ENCODE measurements around the gene SLC45A1. TPM values are rescaled to one million over a fixed set of nuclear protein-coding genes. Genes with fewer than 3 reads are reported as not detected.

The SLC45A1 gene
- total RNA-seq, 1 experiment from 2014 or later = 13.8 TPM

DNA sequence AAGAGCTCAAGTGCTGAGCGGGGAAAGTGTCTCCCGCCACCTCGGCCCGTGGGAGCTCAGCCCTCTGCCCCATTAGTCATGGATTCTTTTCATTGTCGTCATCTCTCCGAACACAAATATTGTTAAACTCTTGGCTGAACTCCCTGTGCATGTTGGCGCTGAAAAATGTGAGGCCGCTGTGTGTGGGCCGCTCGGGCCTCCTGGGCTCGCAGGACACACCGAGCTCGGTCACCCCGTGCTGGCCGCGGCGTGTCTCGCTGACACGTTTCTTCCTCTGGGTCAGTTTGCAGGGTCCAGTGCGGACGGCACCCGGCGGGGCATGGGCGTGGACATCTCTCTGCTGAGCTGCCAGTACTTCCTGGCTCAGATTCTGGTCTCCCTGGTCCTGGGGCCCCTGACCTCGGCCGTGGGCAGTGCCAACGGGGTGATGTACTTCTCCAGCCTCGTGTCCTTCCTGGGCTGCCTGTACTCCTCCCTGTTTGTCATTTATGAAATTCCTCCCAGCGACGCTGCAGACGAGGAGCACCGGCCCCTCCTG is 25.6 kb downstream of the SLC45A1 start (continued):
- TF ChIP-seq, protein P1, sequence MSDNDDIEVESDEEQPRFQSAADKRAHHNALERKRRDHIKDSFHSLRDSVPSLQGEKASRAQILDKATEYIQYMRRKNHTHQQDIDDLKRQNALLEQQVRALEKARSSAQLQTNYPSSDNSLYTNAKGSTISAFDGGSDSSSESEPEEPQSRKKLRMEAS (IDR thresholded peaks at IDR 0.05) = peak; percentile 81; the same call in 1 of the 2 replicates
- no peak for TF ChIP-seq ELF1 (IDR thresholded peaks at IDR 0.05; ENCODE audit: borderline replicate concordance, low read depth)
- no peak for TF ChIP-seq EZH2 (IDR thresholded peaks at IDR 0.05)

DNA sequence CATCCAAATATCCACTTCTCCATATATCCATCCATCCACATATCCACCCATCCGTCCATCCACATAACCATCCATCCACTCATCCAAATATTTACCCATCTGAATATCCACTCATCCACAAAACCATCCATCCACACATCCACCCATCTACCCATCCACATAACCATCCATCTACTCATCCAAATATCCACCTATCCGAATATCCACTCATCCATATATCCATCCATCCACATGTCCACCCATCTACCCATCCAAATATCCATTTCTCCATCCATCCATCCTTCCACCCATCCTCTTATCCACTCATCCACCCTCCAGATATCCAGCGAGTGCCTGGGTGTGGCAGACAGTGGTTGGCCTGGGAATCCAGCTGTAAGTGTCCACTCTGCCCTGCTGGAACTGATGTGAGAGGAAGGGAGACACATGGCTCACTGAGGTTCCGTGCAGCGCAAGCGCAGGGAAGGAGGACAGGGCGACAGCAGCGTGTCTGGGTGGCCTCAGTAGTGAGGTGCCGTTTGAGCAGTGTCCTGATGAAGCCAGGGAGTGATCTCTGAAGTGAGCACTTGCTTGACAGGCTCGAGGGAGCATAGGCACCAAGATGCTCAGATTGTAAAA is 27.1 kb downstream of the SLC45A1 start:
- Histone ChIP-seq H3K9me3 (ENCODE audit: control insufficient read depth in 1 of 2, insufficient read depth in 1 of 2, low read depth in 1 of 2, low read length in 2 of 2) (no peaks in the 10 kb centered on the region), H3K9ac (ENCODE audit: low read length) (no peak overlapping the region), H3K79me2 (ENCODE audit: insufficient read depth, low read length) (no peaks in the 10 kb centered on the region), H3K4me1 (ENCODE audit: control insufficient read depth in 1 of 2, insufficient read depth in 2 of 2, low read length in 2 of 2) (peaks cover 14 to 35% of the 10 kb centered on the region in 2 experiments), H2AFZ (ENCODE audit: low read depth, low read length, poor library complexity, severe bottlenecking) (no peak overlapping the region), H4K20me1 (ENCODE audit: insufficient read depth) (no peaks in the 10 kb centered on the region), H3K36me3 (ENCODE audit: control insufficient read depth in 1 of 2, insufficient read depth in 2 of 2, low read length in 2 of 2) (no peaks in the 10 kb centered on the region), H3K27ac (ENCODE audit: low read depth, low read length) (no peak overlapping the region), H3K9me2 (ENCODE audit: insufficient read depth) (0 out of 2 replicates have a peak, but pooled peaks cover 3% of the 10 kb centered on the region), H3K4me3 (replicated peaks in 1 of 2; ENCODE audit: low read depth in 1 of 2, low read length in 2 of 2) (no peak overlapping the region), H3K27me3 (ENCODE audit: insufficient read depth, low read length) (no peaks in the 10 kb centered on the region), H3K4me2 (ENCODE audit: low read length) (no peak overlapping the region)
- TSS peak; percentile 51 for BruUV-seq (replicated peaks)
- DNase-seq (ENCODE audit: low read depth, low spot score) (no peak), ATAC-seq (no peak)
- intact Hi-C loops (cut with micrococcal nuclease) = loop anchor here (5.0 kb wide), 1 partner anchor 678 kb away; no protein-coding TSS in a partner anchor
- ChIA-PET CTCF (no interaction called here), RAD21 (ENCODE audit: low non-redundant PET in 1 of 2, low total read pairs in 2 of 2, uncharacterized antibody in 2 of 2, unreplicated experiment in 2 of 2) (no interaction called here), POLR2A (no interaction called here)
- TF ChIP-seq, protein P1 (IDR thresholded peaks at IDR 0.05) = no peak
- TF ChIP-seq ZFX (IDR thresholded peaks at IDR 0.05) = no peak
- TF ChIP-seq ZNF274 (IDR thresholded peaks at IDR 0.05; ENCODE audit: low read depth, low read length) = no peak
- TF ChIP-seq JUND (IDR thresholded peaks at IDR 0.05) = no peak
- TF ChIP-seq, protein P2, sequence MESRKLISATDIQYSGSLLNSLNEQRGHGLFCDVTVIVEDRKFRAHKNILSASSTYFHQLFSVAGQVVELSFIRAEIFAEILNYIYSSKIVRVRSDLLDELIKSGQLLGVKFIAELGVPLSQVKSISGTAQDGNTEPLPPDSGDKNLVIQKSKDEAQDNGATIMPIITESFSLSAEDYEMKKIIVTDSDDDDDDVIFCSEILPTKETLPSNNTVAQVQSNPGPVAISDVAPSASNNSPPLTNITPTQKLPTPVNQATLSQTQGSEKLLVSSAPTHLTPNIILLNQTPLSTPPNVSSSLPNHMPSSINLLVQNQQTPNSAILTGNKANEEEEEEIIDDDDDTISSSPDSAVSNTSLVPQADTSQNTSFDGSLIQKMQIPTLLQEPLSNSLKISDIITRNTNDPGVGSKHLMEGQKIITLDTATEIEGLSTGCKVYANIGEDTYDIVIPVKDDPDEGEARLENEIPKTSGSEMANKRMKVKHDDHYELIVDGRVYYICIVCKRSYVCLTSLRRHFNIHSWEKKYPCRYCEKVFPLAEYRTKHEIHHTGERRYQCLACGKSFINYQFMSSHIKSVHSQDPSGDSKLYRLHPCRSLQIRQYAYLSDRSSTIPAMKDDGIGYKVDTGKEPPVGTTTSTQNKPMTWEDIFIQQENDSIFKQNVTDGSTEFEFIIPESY (IDR thresholded peaks at IDR 0.05; ENCODE audit: extremely low read depth, insufficient replicate concordance, low read length) = no peak
- TF ChIP-seq EZH2 (IDR thresholded peaks at IDR 0.05) = no peak
- no peak for TF ChIP-seq ELF1 (IDR thresholded peaks at IDR 0.05; ENCODE audit: borderline replicate concordance, low read depth)
- no peak for TF ChIP-seq CEBPB (IDR thresholded peaks at IDR 0.05; ENCODE audit: low read depth)
- no peak for TF ChIP-seq EGR1 (IDR thresholded peaks at IDR 0.05; ENCODE audit: low read depth)
- no peak for TF ChIP-seq SIN3A (IDR thresholded peaks at IDR 0.05; ENCODE audit: low read depth)
- no peak for TF ChIP-seq CBX3 (IDR thresholded peaks at IDR 0.05; ENCODE audit: low read depth)
- TF ChIP-seq, protein P3, sequence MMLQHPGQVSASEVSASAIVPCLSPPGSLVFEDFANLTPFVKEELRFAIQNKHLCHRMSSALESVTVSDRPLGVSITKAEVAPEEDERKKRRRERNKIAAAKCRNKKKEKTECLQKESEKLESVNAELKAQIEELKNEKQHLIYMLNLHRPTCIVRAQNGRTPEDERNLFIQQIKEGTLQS (IDR thresholded peaks at IDR 0.05) = no peak
- no peak for TF ChIP-seq RAD21 (IDR thresholded peaks at IDR 0.05; ENCODE audit: low read depth)
- TF ChIP-seq SRF (IDR thresholded peaks at IDR 0.05; ENCODE audit: low read depth) = no peak

All from HCT116 (cell line).